ENCODE data around the gene KLHL20.

DNA sequence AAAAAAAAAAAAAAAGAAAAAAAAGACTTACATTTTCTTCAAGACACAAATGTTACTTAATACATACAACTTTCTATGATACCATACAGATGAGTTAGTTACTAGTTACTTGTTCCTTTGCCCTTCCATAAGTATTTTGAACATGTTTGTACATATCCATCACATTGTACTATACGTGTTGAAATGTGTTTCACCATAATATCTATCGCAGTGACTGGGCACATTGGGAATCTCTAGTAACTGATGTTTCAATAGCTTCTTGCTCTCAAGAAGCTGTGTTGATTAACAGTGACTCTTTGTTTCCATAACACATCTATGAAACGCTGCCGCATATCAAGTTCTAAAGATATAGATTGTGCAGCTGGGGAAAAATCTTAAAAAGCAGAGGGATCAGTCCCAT, 42.9 kb downstream of the KLHL20 start:
- TF ChIP-seq CTCF (conservative IDR thresholded peaks at IDR 0.05; ENCODE audit: low read depth, low read length) (no peak), EZH2 (IDR thresholded peaks at IDR 0.05; ENCODE audit: low read length, unreplicated experiment) (no peak), EZH2phosphoT487 (IDR thresholded peaks at IDR 0.05; ENCODE audit: borderline replicate concordance, low read length) (no peak)
